ENCODE results near the gene TMEM51. TPM values are rescaled to one million over a fixed set of nuclear protein-coding genes. Genes with fewer than 3 reads are reported as not detected.

The TMEM51 gene
- total RNA-seq, 1 donor: 0.72 TPM

DNA sequence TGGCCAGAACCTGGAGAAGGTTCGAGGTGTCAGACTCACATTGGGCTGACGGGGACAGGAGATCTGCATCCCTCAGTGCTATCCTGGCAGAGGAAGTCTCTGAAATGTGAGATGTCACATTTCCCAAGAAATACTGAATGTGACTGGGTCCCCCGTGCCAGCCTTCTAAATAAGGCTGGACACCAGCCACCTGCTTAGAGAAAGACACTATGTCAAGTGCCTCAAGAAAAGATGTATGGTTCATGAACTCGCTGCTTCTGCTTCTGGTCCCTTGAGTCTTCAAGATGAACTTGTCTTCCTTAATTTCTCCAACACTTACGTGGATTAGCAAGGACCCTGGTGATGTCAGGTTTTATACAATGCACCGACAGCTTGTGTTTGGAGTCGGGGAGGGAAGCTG, 51.4 kb downstream of the TMEM51 start:
- H3K9me3 ChIP-seq (ENCODE audit: low read depth, low read length): no peaks in the 10 kb centered on the region
- no peak overlapping the region for H2AFZ ChIP-seq (ENCODE audit: low read length)
- H3K4me3 ChIP-seq (ENCODE audit: insufficient read depth, low read length): no peak overlapping the region
- H3K27me3 ChIP-seq (ENCODE audit: insufficient read depth, low read length): no peaks in the 10 kb centered on the region
- no peak for DNase-seq (ENCODE audit: insufficient read length, low spot score, missing footprints)
- no peak overlapping the region for H3K4me2 ChIP-seq (ENCODE audit: insufficient read depth, low read length)
- H3K36me3 ChIP-seq (ENCODE audit: insufficient read depth, low read length): no peaks in the 10 kb centered on the region
- no peaks in the 10 kb centered on the region for H3K79me2 ChIP-seq (ENCODE audit: insufficient read depth, low read length)
- TF ChIP-seq, protein P1, sequence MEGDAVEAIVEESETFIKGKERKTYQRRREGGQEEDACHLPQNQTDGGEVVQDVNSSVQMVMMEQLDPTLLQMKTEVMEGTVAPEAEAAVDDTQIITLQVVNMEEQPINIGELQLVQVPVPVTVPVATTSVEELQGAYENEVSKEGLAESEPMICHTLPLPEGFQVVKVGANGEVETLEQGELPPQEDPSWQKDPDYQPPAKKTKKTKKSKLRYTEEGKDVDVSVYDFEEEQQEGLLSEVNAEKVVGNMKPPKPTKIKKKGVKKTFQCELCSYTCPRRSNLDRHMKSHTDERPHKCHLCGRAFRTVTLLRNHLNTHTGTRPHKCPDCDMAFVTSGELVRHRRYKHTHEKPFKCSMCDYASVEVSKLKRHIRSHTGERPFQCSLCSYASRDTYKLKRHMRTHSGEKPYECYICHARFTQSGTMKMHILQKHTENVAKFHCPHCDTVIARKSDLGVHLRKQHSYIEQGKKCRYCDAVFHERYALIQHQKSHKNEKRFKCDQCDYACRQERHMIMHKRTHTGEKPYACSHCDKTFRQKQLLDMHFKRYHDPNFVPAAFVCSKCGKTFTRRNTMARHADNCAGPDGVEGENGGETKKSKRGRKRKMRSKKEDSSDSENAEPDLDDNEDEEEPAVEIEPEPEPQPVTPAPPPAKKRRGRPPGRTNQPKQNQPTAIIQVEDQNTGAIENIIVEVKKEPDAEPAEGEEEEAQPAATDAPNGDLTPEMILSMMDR (IDR thresholded peaks at IDR 0.05; ENCODE audit: extremely low read depth, low read depth, low read length): no peak
- peaks cover 8% of the 10 kb centered on the region for H3K4me1 ChIP-seq (ENCODE audit: insufficient read depth, low read length)
- H3K27ac ChIP-seq (ENCODE audit: low read depth, low read length): no peak overlapping the region
- H4K20me1 ChIP-seq (ENCODE audit: insufficient read depth, low read length): no peaks in the 10 kb centered on the region

DNA sequence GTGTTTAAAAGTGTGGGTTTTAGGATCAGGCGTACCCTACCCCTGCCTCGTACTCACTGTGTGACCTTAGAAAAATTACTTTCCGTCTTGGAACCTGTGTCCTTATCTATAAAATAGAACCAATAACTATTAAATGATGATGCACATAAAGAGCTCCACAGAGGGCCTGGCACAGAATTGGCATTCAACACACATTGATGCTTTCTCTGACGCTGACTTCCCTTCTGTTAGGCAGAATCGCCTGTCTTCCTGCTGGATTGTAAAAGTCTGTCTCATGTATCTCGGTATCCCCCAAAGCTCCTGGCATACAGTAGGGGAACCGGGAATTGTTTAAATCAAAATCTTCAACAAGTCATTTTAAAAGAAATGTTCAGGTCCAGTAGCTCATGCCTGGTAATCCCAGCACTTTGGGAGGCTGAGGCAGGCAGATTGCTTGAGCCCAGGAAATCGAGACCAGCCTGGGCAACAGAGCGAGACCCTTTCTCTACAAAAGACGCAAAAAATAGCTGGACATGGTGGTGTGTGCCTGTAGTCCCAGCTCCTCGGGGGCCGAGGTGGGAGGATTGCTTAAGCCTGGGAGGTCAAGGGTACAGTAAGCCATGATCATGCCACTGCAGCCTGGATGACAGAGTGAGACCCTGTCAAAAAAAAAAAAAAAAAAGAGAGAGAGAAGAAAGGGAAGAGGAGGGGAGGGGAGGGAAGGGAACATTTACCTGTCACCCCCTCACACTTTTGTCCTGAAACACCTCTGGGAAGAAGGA, 52.2 kb downstream of the TMEM51 start:
- H3K27me3 ChIP-seq (ENCODE audit: insufficient read depth, low read length): no peaks in the 10 kb centered on the region
- no peak overlapping the region for H3K27ac ChIP-seq (ENCODE audit: low read depth, low read length)
- no peaks in the 10 kb centered on the region for H4K20me1 ChIP-seq (ENCODE audit: insufficient read depth, low read length)
- no peak overlapping the region for H3K4me2 ChIP-seq (ENCODE audit: insufficient read depth, low read length)
- no peak for DNase-seq (ENCODE audit: insufficient read length, low spot score, missing footprints)
- no peaks in the 10 kb centered on the region for H3K9me3 ChIP-seq (ENCODE audit: low read depth, low read length)
- H3K4me1 ChIP-seq (ENCODE audit: insufficient read depth, low read length): peaks cover 3% of the 10 kb centered on the region
- no peak overlapping the region for H3K4me3 ChIP-seq (ENCODE audit: insufficient read depth, low read length)
- H2AFZ ChIP-seq (ENCODE audit: low read length): no peak overlapping the region
- TF ChIP-seq, protein P1 (IDR thresholded peaks at IDR 0.05; ENCODE audit: extremely low read depth, low read depth, low read length): no peak
- no peaks in the 10 kb centered on the region for H3K36me3 ChIP-seq (ENCODE audit: insufficient read depth, low read length)
- no peaks in the 10 kb centered on the region for H3K79me2 ChIP-seq (ENCODE audit: insufficient read depth, low read length)

DNA sequence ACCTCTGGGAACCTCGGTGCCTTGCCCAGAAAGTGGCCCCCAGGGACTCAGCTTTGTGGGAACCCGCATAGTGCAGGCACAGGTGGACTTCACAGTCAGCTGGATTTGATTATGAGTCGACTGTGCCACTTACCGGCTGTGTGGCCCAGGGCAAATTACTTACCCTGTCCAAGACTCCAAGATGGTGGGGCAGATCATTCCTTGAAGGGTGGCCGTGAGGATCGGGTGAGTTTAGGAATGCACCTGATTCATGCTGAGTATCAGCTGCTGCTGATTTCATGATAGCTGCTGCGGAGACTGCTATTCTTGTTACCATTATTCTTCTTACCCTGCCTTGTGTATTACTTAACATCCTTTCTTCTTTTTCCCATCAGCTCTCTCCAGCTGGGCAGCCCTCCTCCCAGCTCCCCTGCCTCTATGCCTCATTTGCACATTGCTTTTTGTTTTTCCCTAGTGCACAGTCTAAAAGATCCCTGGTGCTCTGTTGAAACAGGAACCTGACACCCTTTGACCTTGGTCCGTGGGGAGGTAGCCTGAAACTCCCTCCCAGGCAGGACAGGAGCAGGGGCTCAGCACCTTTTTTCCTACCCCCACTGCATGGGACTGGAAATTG, 53.0 kb downstream of the TMEM51 start:
- Histone ChIP-seq H3K27me3 (ENCODE audit: insufficient read depth, low read length) (no peaks in the 10 kb centered on the region), H3K36me3 (ENCODE audit: insufficient read depth, low read length) (no peaks in the 10 kb centered on the region), H2AFZ (ENCODE audit: low read length) (no peak overlapping the region), H3K4me2 (ENCODE audit: insufficient read depth, low read length) (no peak overlapping the region), H4K20me1 (ENCODE audit: insufficient read depth, low read length) (no peaks in the 10 kb centered on the region), H3K4me1 (ENCODE audit: insufficient read depth, low read length) (no peaks in the 10 kb centered on the region), H3K79me2 (ENCODE audit: insufficient read depth, low read length) (no peaks in the 10 kb centered on the region), H3K4me3 (ENCODE audit: insufficient read depth, low read length) (no peak overlapping the region), H3K27ac (ENCODE audit: low read depth, low read length) (no peak overlapping the region), H3K9me3 (ENCODE audit: low read depth, low read length) (no peaks in the 10 kb centered on the region)
- no peak for DNase-seq (ENCODE audit: insufficient read length, low spot score, missing footprints)
- TF ChIP-seq, protein P1 (IDR thresholded peaks at IDR 0.05; ENCODE audit: extremely low read depth, low read depth, low read length): no peak

DNA sequence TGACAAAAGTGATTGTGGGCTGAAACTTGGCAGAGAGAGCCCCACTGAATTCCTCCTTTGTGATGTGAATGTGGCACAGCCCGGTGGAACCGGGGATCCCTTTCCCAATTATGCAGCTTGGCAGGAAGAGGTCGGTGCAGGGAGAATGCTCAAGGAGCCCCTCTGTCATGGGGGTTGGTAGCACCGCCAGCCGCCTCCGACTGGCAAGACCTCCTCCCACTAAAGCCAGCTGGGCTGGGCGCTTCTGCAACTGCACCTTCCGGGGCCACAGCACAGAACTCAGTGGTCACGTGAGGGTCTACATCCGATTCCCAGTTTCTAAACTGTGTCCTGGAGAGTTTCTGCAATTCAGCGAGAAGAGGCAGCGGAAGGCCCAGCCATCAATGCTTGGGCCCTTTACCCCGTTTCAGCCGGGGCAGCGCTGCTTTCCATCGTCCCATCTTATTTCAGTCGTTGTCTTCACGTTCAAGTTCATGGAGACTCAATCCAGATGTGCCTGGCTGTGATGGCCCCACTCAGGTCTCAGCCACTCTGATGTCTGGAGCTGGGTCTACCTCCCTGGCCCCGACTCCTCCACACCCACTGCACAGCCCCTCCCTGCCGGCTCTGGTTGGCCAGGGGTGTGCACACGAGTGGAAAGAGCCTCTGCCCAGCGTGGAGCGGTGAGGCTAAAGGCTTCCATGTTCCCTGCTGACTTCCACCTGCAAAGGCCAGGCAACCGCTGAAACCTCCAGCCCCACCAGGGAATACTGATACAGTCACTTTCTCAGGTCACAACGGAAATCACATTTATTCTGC, 53.7 kb downstream of the TMEM51 start:
- Histone ChIP-seq H4K20me1 (ENCODE audit: insufficient read depth, low read length) (no peaks in the 10 kb centered on the region), H3K9me3 (ENCODE audit: low read depth, low read length) (no peaks in the 10 kb centered on the region), H3K27ac (ENCODE audit: low read depth, low read length) (no peak overlapping the region), H2AFZ (ENCODE audit: low read length) (no peak overlapping the region), H3K4me3 (ENCODE audit: insufficient read depth, low read length) (no peak overlapping the region), H3K4me1 (ENCODE audit: insufficient read depth, low read length) (no peaks in the 10 kb centered on the region), H3K36me3 (ENCODE audit: insufficient read depth, low read length) (no peaks in the 10 kb centered on the region), H3K27me3 (ENCODE audit: insufficient read depth, low read length) (no peaks in the 10 kb centered on the region), H3K79me2 (ENCODE audit: insufficient read depth, low read length) (no peaks in the 10 kb centered on the region), H3K4me2 (ENCODE audit: insufficient read depth, low read length) (no peak overlapping the region)
- TF ChIP-seq, protein P1 (IDR thresholded peaks at IDR 0.05; ENCODE audit: extremely low read depth, low read depth, low read length): no peak
- no peak for DNase-seq (ENCODE audit: insufficient read length, low spot score, missing footprints)
